Fibroblast of lung (primary cell): ENCODE results near the gene HDAC3. TPM values are rescaled to one million over a fixed set of nuclear protein-coding genes. Genes with fewer than 3 reads are reported as not detected.
A peak's percentile ranks its signal among the peaks of the same experiment; 100 is the strongest.

Source experiments
- DNase-seq, 2 donors: peaks; one replicate each; pipeline versions ENCODE4 v3.0.0 to v3.0.0-alpha.2; 2010; ENCODE audit warnings: low read depth in 2 of 2
- H2AFZ ChIP-seq: 2 replicates; pipeline ENCODE4 v1.5.1; 2012; ENCODE audit warnings: low read length, control low read depth, inconsistent platforms
- H3K27ac ChIP-seq: 2 replicates; pipeline ENCODE4 v1.5.1; 2011; ENCODE audit warnings: low read length, control low read depth; ENCODE audit not compliant: insufficient read depth
- H3K27me3 ChIP-seq: 2 replicates; pipeline ENCODE4 v1.5.1; 2011; ENCODE audit warnings: mild to moderate bottlenecking, low read length; ENCODE audit not compliant: control insufficient read depth, insufficient read depth
- H3K36me3 ChIP-seq: 2 replicates; pipeline ENCODE4 v1.5.1; 2011; ENCODE audit warnings: low read length; ENCODE audit not compliant: control insufficient read depth, insufficient read depth
- H3K4me1 ChIP-seq: 2 replicates; pipeline ENCODE4 v1.5.1; 2011; ENCODE audit warnings: low read length; ENCODE audit not compliant: control insufficient read depth, insufficient read depth; ENCODE audit errors: extremely low read depth
- H3K4me2 ChIP-seq: 2 replicates; pipeline ENCODE4 v1.5.1; 2011; ENCODE audit warnings: low read length, control low read depth; ENCODE audit not compliant: insufficient read depth; ENCODE audit errors: extremely low read depth
- H3K4me3 ChIP-seq, 4 experiments: fragments of 200-600 bp in 1 of 4; sonication (generic) in 1 of 4; replicated peaks in 1 of 4; 2 replicates each; pipeline ENCODE4 v1.5.1; 2011 to 2016; ENCODE audit warnings: low read length in 4 of 4, low read depth in 3 of 4, mild to moderate bottlenecking in 3 of 4, control low read depth in 2 of 4, inconsistent platforms in 1 of 4, mixed read lengths in 1 of 4; ENCODE audit not compliant: insufficient read depth in 1 of 4; ENCODE audit errors: control extremely low read depth in 1 of 4
- H3K79me2 ChIP-seq: 2 replicates; pipeline ENCODE4 v1.5.1; 2012; ENCODE audit warnings: mild to moderate bottlenecking, low read length, inconsistent platforms; ENCODE audit not compliant: control insufficient read depth, insufficient read depth
- H3K9ac ChIP-seq: 2 replicates; pipeline ENCODE4 v1.5.1; 2011; ENCODE audit warnings: mild to moderate bottlenecking, low read length, control low read depth; ENCODE audit not compliant: insufficient read depth
- H3K9me3 ChIP-seq: 2 replicates; pipeline ENCODE4 v1.5.1; 2012; ENCODE audit warnings: low read depth, low read length; ENCODE audit not compliant: control insufficient read depth, insufficient read depth
- H4K20me1 ChIP-seq: 2 replicates; pipeline ENCODE4 v1.5.1; 2011; ENCODE audit warnings: low read length; ENCODE audit not compliant: control insufficient read depth, insufficient read depth; ENCODE audit errors: extremely low read depth
- CTCF ChIP-seq, 2 donors: IDR thresholded peaks in 1 of 2; conservative IDR thresholded peaks in 1 of 2; 1 replicate in 1 of 2; 2 replicates in 1 of 2; pipeline ENCODE4 v1.5.1; 2011 to 2012; ENCODE audit warnings: low read length in 2 of 2, control low read depth in 1 of 2, inconsistent platforms in 1 of 2, low read depth in 1 of 2, mild to moderate bottlenecking in 1 of 2
- EZH2 ChIP-seq: IDR thresholded peaks from 2 replicates; pipeline ENCODE4 v1.5.1; 2012; ENCODE audit warnings: low read length, control low read depth, mild to moderate bottlenecking; ENCODE audit errors: missing control alignments
- polyA plus RNA-seq, 2 donors: library from polyadenylated mRNA; depleted of rRNA in 1 of 2; stranded (reverse) in 1 of 2; unstranded in 1 of 2; fragments of >200 nt; gene quantifications; 2 replicates each; pipeline ENCODE4 v1.2.1, GENCODE V29; 2011 to 2012; ENCODE audit warnings: missing spikeins in 1 of 2
- total RNA-seq: library from RNA; depleted of rRNA; stranded (reverse); fragments of >200 nt; gene quantifications from 2 replicates; pipeline ENCODE4 v1.2.1, GENCODE V29; 2014

HDAC3 gene
- total and polyA plus RNA-seq, 2 donors (not counting 1 experiment from before 2014, with no cell fraction given): 56.8 to 69.6 TPM

GRCh38 chr5:141655020-141655419, 18.4 kb upstream of the HDAC3 start:
- no peak for DNase-seq
- H3K4me2 ChIP-seq: no peak overlapping the region
- H2AFZ ChIP-seq: no peak overlapping the region
- H3K27me3 ChIP-seq: no peaks in the 10 kb centered on the region
- no peak for TF ChIP-seq CTCF (conservative IDR thresholded peaks at IDR 0.05 in 1 of 2, IDR thresholded peaks at IDR 0.05 in 1 of 2; ENCODE audit: low read depth in 1 of 2, low read length in 2 of 2)
- no peak for TF ChIP-seq EZH2
- no peaks in the 10 kb centered on the region for H4K20me1 ChIP-seq
- peaks cover 9% of the 10 kb centered on the region for H3K4me1 ChIP-seq
- no peaks in the 10 kb centered on the region for H3K79me2 ChIP-seq
- H3K9ac ChIP-seq: no peak overlapping the region
- no peak overlapping the region for H3K27ac ChIP-seq
- H3K9me3 ChIP-seq: no peaks in the 10 kb centered on the region
- no peak overlapping the region for H3K4me3 ChIP-seq
- H3K36me3 ChIP-seq: peaks cover 3% of the 10 kb centered on the region

GRCh38 chr5:141654298-141654697, 17.6 kb upstream of the HDAC3 start:
- no peak overlapping the region for H2AFZ ChIP-seq
- H3K4me3 ChIP-seq: no peak overlapping the region
- H4K20me1 ChIP-seq: no peaks in the 10 kb centered on the region
- H3K36me3 ChIP-seq: peaks cover 5% of the 10 kb centered on the region
- H3K79me2 ChIP-seq: no peaks in the 10 kb centered on the region
- peak overlapping the region; percentile 44 for H3K27ac ChIP-seq
- no peaks in the 10 kb centered on the region for H3K9me3 ChIP-seq
- H3K4me2 ChIP-seq: no peak overlapping the region
- H3K27me3 ChIP-seq: no peaks in the 10 kb centered on the region
- TF ChIP-seq CTCF (conservative IDR thresholded peaks at IDR 0.05 in 1 of 2, IDR thresholded peaks at IDR 0.05 in 1 of 2; ENCODE audit: low read depth in 1 of 2, low read length in 2 of 2) (no peak), EZH2 (no peak)
- peaks cover 11% of the 10 kb centered on the region for H3K4me1 ChIP-seq
- peak; percentile 42 to 90 for DNase-seq
- H3K9ac ChIP-seq: no peak overlapping the region

GRCh38 chr5:141651728-141652105, 15.1 kb upstream of the HDAC3 start:
- Histone ChIP-seq H4K20me1 (no peaks in the 10 kb centered on the region), H3K27me3 (no peaks in the 10 kb centered on the region), H2AFZ (no peak overlapping the region), H3K4me3 (peak overlapping the region in 3 of 4 experiments; percentile 54 to 81 (median 55)), H3K9me3 (no peaks in the 10 kb centered on the region), H3K4me2 (no peak overlapping the region), H3K36me3 (peaks cover 7% of the 10 kb centered on the region), H3K9ac (no peak overlapping the region), H3K27ac (no peak overlapping the region), H3K79me2 (no peaks in the 10 kb centered on the region), H3K4me1 (peaks cover 6% of the 10 kb centered on the region)
- TF ChIP-seq CTCF (conservative IDR thresholded peaks at IDR 0.05 in 1 of 2, IDR thresholded peaks at IDR 0.05 in 1 of 2; ENCODE audit: low read depth in 1 of 2, low read length in 2 of 2) (no peak), EZH2 (no peak)
- DNase-seq: no peak
